ENCODE data around the gene CXCL12.

CXCL12 gene

DNA sequence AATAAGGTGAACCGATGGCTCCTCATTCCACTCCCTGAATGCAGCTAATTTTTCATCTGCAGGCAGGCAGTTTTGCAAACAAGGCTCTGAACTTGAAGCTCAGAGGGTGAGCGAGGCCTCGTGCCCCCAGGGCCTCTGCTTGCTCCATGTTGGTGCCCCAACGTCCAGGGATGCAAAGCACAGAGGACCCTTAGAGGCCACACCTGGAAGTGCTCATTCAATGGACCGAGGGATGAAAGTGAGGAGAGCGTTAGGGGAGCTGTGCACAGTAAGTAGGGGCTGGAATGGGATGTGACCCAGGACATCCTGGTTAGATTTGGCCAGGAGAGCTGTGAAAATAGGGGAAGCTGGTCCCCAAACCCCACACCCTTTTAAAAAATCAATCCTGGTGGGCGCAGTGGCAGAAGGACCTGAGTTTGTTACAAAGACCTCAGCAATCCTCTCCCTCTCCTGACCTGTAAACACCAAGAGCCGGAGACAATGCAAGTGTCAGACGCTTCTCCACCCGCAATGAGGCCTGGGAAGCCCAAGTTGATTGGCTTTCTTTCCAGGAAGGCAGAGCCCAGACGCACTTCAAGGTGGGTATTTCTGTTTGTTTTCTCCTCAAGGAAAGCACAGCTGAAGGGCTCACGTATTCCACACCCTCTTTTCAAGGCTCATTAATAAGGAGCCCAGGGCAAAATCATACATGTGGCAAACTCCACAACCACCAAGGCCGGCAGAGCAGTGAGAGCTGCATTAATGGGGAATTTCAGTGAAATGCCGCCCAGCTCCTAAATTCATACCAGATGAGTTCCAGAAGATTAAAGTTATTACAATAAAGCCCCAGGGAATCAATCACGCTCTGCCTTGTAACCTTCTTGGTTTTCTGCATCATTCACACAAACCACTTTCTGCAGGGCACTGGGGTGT lies 14.1 kb upstream of the CXCL12 start:
- DNase-seq = no peak

DNA sequence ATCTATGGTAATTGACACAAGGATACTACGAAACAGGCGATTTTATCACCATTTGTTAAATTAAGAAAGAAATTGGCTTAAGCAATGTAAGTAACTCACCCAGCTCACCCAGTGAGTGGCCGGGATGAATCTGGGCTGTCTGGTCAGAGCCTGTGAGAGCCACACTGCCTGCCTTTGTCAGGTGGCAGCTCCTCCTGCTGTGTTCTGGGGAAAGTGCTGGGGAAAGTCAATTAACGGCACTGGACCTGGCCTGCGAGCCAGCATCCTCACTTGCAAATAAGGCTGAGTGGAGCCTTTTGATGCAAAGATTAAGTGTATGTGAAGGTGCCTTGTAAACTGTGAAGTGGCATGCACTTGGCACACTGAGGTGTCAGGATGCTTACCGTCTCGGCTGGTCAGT lies 13.4 kb upstream of the CXCL12 start:
- no peak for DNase-seq

DNA sequence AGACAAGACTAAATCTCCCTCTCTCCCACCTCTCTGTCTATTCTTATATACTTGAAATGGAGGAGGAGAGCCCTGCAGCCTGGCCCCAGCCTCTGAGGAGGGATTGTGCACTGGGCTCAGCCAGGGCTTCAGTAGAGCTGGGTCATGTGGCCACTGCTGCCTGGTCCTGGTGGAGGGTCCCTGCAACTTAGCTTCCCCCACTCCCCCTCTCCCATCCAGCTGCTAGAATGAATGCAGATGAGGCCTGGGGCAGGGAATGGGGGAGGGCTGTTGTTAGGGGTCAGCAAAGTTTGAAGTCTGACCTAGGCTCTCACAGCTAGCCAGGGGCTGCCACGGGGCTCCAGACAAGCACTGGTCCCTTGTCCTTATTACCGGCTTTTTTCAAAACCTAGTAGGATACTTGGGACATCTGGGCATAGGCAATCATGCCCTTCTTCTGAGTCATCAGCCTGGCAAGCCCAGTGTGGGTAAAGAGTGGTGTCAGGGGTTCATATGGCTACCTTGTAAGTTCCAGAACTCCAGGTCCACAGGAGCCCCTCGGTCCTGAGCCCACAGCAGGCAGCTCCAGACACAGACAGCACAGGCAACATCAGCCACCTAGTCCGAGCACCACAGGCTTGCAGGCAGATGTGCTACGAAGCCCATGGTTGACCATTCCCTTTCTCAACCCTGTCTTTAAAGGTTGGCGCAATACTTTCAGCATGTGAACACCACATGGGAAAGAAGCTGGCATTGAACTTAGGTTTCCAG lies 12.8 kb upstream of the CXCL12 start:
- DNase-seq = peak; percentile 28

DNA sequence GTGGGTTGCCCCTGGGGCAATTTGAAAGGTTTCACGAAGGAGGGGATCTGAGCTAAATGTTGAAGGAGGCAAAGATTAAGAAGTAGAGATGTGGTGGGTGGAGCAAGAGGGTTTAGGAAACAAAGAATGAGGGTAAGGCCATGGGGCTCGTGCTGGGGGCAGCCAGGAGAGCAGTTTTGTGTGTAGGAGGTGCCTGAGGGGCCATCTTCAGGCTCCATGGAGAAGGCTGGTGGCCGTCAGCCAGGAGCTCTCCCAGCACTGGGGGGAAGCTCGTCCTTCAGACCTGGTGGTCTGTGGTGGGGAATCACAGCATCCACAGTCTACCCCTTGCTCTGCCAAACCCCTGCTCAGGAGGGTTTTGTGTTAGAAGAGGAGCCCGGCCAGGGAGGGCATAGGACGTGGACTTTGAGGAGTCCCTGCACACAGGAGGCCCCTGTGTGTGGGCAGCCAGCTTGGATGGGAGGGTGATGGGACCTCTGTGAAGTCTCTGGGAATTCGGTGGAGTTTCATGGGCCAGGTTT lies 11.8 kb upstream of the CXCL12 start:
- DNase-seq = no peak

DNA sequence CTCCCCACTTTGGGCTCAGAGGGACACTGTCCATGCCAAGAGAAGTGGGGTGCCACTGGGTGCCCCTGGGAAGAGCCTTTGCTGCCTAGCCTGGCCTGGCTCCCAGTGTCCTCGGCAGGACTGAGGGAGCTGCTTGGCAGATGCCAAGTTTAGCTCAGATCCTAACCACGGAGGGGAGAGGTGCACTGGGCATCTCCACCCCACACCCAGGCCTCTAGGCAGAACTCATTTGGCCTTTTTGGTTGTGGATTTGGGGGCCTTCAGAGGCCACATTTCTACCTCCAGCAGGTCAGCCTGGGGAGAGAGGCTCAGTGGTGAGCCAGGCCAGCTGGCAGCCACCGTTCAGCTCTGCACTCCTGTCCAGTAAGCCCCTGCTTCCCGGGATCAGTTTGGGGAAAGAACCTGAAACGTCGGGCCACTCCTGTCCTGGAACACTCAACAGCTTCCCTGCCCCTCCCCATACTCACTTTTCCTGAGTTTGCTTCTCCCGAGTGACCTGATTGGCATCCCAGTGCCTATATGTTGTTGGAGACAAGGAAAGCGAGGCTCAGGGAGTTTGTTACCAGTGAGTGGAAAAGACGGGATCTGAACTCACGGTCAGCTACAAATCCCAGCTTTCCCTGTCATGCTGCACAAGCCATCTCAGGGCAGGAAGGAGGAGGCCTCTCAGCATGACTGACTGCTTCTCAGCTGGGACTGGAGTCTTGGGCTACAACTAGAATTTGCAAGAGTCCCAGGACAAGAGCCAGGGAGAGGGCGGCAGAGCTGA lies 11.2 kb upstream of the CXCL12 start:
- no peak for DNase-seq

DNA sequence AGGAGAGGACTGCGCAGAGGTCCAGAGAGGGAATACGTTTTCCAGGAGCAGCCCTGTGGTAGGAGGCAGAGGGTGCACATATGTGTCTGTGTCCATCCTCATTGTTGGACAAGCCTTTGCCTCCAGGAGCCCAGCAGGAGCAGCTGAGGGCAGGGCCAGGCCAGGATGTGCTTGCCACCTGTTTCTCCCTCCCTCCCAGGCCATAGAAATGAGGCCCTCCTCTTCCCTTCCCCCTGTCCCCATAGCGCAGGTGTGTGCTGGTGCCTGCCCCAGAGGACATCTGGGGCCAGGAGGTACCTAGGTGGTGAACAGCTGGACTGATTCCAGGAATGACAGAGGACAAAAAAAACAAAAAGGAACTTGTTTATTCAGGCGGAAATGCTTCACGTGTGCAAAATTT lies 10.5 kb upstream of the CXCL12 start:
- no peak for DNase-seq

DNA sequence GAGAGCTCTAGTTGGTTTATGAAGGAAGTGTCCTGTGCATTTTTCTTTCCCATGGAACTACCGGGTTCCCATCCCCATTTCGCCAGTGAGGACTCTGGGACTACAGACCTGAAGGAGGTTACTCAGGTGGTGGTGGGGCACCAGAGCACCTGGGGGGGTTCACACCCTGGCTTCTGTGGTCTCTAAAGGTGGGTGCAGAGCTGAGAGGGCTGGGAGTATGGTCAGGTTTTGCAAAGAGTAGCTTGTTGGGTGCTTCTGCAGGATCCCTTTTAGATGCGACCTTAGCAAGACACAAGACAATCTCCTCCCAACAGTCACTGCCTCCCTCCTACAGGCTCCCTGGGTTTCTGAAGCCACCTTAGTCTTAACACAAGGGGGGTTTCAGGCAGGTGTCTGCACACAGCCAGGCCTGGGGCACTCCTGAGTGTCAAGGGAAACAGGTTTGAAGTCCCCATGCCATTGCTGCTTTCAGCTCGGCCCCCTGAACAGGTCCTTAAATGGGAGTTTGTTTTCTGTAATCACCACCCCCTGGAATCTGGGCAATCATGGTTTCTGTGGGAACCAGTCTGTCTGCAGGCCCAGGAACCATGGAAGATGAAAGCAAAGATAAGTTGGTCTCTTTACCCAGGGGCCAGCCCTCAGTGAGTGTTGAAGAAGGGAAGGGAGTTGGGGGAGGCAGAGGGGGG lies 9.9 kb upstream of the CXCL12 start:
- no peak for DNase-seq

DNA sequence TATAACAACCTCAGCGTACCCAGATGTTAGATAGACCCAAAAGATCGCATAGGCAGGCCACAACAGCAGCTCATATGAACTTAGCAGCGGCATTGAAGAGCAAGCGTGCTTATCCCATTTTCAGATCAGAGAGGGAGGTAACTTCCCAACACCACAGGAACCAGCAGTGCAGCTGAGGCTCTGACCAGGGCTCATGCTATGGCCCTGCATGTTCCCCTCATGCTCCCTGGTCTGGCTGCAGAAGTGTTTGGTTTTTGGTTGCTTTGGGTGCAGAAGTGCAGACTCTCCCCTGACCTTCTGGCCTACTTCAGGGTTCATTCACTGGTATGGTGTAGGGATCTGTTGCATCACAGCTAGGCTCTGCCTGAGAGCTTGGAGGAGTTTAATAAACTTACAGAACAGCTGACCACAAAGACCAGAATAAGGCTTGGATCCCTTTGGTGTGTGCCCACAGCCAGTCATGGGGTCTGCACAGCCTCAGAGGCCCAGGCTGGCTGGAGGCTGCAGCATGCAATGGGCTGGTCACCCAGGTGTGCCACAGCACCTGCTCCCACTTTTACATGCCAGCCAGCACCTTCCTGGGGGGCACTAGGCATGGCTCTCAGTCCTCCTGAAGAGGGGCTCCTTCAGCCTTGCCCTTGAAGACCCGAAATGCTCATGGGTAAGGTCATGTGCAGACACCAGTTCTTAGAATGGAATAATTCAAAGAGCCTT lies 9.1 kb upstream of the CXCL12 start:
- DNase-seq = no peak

DNA sequence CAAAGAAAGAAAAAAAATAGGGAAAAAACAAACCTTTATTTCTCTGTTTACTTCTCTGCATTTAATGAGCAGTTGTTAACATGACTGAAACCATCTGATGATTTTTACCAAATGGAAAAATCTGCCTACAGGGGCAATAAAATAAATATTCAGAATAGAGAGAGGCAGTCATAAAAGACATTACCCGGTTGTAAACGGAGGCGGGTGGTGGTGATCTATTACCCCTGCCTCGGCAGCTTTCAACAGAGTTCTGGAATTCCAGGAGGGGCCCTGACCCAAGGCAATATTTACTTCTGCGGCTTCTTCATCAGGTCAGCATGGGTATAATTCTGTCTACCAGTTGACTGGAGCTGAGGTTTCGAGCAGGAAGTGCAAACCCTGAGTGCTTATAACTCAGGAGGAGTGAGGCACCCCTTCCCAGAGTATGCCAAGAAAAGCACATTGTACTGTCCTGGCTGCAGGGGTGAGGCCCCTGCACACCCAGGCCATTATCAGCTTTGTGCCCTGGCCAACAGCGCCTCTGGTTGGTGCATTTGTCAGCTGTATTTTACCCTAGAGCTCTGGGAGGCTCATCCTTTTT lies 8.2 kb upstream of the CXCL12 start:
- peak; percentile 50 for DNase-seq

DNA sequence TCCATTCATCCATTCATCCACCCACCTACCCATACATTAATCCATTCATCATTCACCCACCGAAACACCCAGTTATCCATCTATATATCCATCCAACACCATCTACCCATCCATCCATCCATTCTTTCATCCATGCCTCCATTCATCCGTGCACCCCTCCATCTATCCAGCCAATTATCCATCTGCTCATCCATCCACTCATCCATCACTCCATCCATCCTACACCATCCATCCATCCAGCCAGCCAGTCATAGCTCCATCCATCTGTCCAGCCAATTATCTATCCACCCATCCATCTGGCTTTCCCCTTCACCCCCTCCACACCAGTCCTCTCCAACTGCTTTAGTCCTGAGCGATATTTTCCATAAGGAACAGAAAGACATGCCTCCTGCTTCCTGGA lies 7.5 kb upstream of the CXCL12 start:
- DNase-seq = no peak

DNA sequence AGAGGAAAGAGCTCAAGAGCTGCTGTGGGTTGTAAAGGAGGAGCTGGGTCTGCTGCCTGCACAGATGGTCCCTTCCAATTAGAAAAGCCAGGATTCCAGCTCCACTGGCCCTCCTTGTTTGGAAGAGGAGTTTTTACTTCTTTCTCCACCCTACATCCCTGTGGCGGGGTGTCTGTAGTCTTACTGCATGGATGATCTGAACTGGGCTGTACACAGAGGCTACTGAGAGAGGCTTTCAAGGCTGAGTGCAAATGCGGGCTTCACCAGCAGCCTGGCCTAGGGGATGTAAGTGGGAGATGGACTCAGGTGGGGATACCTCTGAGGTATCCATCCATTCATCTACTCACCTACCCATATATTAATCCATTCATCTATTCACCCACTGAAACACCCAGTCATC lies 7.1 kb upstream of the CXCL12 start:
- DNase-seq = no peak

DNA sequence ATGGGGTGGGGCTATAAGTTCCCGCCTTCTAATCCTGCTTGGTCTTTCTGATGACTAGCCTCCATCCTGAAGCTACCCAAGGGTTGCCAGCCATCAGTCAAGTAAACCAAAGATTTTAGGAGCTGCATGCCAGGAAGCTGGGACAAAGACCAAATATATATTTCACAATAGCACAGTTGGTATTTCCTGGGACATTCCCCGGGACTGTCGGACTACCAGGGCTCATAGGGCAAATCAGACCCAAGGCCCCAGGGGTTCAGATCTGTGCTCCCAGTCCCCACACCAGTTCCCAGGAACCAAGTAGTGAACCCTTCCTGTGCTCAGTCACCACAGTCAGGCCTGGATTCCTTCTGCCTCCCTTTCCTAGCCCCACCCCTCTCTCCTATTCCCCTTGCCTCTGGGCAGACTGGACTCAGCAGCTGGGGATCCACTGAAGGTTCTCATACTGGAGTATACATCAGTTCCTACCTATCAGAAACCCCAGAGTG lies 5.7 kb upstream of the CXCL12 start:
- peak; percentile 71 for DNase-seq

DNA sequence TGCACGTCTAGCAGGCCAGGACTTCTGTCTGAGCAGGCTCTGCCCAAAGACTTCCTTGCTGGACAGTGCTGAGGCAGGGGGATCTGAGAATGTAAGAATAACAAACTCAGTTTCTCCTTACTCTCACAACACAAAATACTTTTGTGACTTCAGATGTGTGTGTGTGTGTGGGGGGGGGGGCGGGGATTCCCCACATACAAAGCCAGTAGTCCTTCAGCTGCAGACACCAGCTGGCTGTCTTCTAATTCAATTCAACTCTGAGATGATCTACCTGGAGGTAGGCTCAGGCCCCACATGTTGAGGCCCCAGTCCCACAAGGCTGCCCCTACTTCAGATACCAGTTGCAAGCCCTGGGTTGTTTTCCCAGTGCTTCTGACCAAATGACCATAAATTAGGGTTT lies 4.7 kb upstream of the CXCL12 start:
- no peak for DNase-seq

DNA sequence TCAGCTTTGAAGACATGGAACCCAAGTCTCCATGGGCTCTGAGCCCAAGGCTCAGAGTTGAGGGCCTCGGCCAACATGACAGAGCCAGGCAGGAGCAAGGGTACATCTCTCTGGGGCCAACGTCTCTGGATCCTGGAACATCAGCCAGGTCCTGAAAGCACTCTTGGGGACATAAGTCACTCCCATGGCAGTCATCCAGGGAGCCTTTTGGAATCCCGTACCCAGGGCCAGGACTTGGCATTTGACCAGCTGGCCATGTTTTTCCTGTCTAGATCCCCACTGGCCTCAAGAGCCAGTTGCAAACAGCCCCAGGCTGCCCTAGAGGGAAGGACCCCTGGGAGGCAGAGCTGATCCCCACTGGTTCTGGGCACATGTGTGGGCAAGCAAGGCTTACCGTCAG lies 4.3 kb upstream of the CXCL12 start:
- DNase-seq = no peak

DNA sequence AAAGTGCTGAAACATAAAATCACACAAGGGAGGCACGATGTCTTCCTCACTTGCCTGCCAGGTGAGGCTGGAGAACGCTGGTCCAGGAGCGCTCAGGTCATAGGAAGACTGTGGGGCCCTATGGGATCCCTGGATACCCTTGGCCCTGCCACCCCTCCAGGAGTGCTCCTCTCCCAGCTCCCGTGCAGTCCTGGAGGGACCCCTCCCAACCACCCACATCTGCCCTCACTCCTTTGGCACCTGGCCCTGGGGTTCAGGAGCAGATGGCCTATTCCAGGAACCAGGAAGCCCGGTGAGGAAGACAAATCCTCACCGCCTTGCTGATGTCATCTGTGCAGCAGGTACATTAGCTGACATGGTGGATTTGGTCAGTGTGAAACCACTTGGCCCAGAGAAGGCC lies 3.7 kb upstream of the CXCL12 start:
- DNase-seq = no peak

DNA sequence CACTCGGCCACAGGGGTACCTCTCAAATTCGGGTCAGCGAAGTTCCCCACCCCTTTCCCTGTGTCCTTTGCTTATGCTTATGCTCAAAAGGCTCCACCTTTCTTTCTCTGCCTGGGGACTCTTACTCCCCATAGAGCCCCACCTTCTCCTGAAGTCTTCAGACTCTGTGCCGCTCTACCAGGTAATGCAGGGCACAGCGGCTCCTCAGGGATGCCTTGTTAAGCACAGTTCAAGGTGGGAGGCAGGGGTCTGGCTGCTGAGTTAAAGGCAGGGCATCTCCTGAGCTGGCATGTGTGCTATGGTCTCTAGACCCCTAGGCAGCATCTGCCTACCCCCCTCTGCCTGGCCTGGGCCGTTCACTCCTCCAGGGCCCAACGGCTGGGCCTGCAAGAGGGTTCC lies 3.0 kb upstream of the CXCL12 start:
- DNase-seq = no peak

DNA sequence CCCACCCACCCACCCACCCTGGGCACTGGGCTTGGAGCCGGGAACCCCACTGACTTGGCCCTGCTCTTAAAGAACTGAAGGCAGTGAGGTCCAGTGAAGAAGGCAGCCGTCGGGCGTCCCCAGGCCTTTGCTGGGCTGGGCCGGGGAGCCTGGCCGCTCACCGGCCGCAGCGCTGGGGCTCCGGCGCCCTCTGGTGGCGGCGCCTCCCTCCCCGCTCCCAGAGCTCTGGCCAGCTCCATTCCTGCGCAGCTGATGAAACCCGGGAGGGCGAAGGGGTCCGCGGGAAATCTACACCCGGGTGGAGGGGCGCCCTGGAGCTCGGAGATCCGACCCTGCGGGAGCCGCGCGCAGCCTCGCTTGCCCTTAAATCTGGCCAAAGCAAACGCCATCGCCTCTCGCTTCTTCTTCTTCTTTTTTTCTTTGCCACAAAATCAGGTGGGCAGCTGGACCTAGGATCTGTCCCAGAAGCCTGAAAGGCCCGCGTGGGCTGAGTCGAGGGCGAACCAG lies 1.7 kb upstream of the CXCL12 start:
- DNase-seq = peak; percentile 74

DNA sequence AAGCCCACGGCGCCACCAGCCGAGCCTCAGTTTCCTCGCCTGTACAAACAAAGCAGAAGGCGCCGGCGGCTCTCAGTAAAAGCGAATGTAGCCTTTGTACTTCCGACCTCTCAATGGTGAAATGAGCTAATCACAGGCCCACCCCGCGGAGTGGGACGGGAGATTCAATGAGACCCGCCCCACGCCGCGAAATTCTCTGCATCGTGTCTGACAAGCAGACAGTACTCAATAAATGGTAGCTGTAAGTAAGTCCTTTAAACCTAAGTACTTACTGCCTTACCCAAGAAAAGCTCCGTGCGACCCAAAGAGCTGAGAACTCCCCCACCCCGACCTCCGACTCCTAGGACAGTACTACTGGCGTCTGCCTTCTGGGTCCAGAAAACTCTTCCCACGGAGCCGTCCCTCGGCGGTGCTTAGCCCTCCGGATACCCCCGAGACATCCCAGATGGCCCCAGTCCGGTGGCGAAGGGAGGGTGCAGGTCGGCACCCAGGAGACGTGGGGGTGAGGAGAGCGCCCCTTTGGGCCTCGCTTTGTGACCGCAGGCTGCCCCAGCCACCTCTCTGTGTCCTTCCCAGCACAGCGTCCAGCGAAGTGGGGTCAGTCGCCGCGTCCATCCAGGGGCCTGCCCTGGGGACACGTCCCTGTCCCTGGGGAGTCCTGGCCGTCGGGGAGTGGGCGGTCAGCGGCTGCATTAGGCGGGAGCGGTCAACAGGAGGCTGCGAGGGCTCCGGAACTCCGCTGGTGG lies 972 bp upstream of the CXCL12 start:
- DNase-seq = no peak

DNA sequence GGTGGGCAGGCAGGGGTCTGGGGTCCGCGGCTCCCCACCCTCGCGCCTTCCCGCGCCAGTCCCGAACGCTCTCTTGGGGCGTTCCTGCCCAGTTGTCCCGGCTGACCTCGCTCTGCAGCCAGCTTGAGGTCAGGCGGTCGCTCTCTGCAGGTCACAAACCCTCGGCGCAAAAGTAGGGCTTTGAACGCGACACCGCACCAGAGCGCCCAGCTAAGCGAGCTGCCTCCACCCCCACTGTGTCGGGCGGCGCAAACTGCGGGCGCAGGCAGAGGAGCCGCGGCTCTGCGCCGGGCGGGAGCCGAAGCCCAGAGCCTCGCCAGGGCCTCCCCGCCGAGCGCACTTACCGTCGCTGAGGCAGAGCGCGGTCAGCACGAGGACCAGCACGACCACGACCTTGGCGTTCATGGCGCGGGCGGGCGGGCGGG lies 284 bp downstream of the CXCL12 start:
- DNase-seq = peak; percentile 51
